ENCODE results near the gene LUC7L2. TPM values are rescaled to one million over a fixed set of nuclear protein-coding genes. Genes with fewer than 3 reads are reported as not detected.

Gene LUC7L2
- total and polyA plus RNA-seq, 2 of the 8 experiments (the other 6 are each of a cell fraction or from before 2014, with no cell fraction given): 22.9 to 67.8 TPM

DNA sequence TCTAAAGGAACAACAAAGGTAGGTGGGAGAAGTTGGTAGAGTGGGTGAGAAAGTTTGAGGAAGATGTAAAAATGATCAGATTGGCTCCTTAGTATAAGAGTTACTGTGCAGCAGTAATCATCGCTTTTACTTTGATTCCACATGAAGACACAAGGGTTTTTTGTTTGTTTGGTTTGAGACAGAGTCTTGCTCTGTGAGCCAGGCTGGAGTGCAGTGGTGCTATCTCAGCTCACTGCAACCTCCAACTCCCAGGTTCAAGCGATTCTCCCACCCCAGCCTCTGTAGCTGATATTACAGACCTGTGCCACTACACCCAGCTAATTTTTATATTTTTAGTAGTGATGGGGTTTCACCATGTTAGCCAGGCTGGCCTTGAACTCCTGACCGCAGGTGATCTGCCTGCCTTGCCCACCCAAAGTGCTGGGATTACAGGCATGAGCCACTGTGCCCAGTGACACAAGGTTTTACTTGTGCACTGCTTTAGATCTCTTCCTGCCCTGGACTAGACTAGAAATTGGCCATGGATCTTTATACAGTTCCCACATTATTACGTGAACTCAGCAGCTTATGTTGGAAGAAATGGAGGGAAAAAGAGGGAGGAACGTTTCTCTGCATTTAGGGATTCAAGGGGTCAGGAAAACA is 10.7 kb downstream of the LUC7L2 start:
- Histone ChIP-seq H3K79me1 (ENCODE audit: low read depth, low read length) (0 out of 2 replicates have a peak, but pooled peaks cover 2% of the 10 kb centered on the region), H3K36me3 (ENCODE audit: control insufficient read depth in 2 of 4, insufficient read depth in 4 of 4, low read length in 3 of 4) (peaks cover 0 to 12% (median 2%) of the 10 kb centered on the region in 4 experiments; a peak in 3 of 8 replicates), H3K4me1 (replicated peaks in 1 of 4; ENCODE audit: control insufficient read depth in 3 of 4, insufficient read depth in 4 of 4, low read length in 3 of 4) (peaks cover 0 to 9% (median 2%) of the 10 kb centered on the region in 4 experiments; a peak in 3 of 7 replicates), H3K4ac (replicated peaks; ENCODE audit: insufficient read length, low read depth, low read length) (no peak overlapping the region), H2BK120ac (replicated peaks; ENCODE audit: low read depth, low read length) (no peak overlapping the region), H3K9me3 (ENCODE audit: insufficient read depth in 2 of 2, low read depth in 1 of 2, low read length in 1 of 2) (no peaks in the 10 kb centered on the region), H4K91ac (replicated peaks; ENCODE audit: insufficient read length, low read length) (no peak overlapping the region), H2AK5ac (ENCODE audit: low read depth, low read length) (peak overlapping the region; percentile 67; the same call in 1 of the 2 replicates), H3K9ac (replicated peaks in 1 of 4; ENCODE audit: extremely low read depth in 1 of 4, low read depth in 3 of 4, low read length in 3 of 4) (no peak overlapping the region), H4K20me1 (replicated peaks in 1 of 2; ENCODE audit: control insufficient read depth in 1 of 2, insufficient read depth in 2 of 2, low read length in 2 of 2) (peaks cover 7 to 11% of the 10 kb centered on the region in 2 experiments), H4K5ac (ENCODE audit: insufficient read length, low read depth, low read length) (no peak overlapping the region), H3K56ac (replicated peaks; ENCODE audit: insufficient read length, low read depth, low read length) (peak overlapping the region; percentile 39), H4K8ac (ENCODE audit: extremely low read depth, insufficient read depth, low read length) (no peak overlapping the region), H2BK12ac (ENCODE audit: low read depth, low read length) (no peak overlapping the region), H3K4me3 (ENCODE audit: extremely low read depth in 1 of 4, insufficient read depth in 2 of 4, low read depth in 3 of 4, low read length in 4 of 4) (no peak overlapping the region), H3K27me3 (replicated peaks in 1 of 4; ENCODE audit: control insufficient read depth in 3 of 4, extremely low read depth in 1 of 4, insufficient read depth in 3 of 4, low read length in 3 of 4) (no peaks in the 10 kb centered on the region), H3K23me2 (ENCODE audit: low read depth, low read length) (no peaks in the 10 kb centered on the region), H3K23ac (ENCODE audit: insufficient read length) (no peak overlapping the region), H3K27ac (ENCODE audit: low read depth, low read length) (peak overlapping the region; percentile 0; the same call in 1 of the 2 replicates), H2AFZ (ENCODE audit: low read length) (no peak overlapping the region), H2BK5ac (ENCODE audit: low read depth, low read length) (no peak overlapping the region), H3K79me2 (ENCODE audit: control insufficient read depth in 1 of 2, insufficient read depth in 2 of 2, low read length in 2 of 2) (peaks cover 6 to 100% of the 10 kb centered on the region in 2 experiments), H3K4me2 (ENCODE audit: insufficient read depth in 1 of 2, low read depth in 2 of 2, low read length in 2 of 2) (0 out of 4 replicates have a peak overlapping the region, but pooled peaks of 1 of the 2 experiments have one; percentile 43), H2BK15ac (ENCODE audit: low read length) (no peak overlapping the region), H2BK20ac (ENCODE audit: low read length) (no peak overlapping the region), H3K14ac (ENCODE audit: insufficient read length) (no peak overlapping the region), H3K18ac (ENCODE audit: extremely low read depth, low read length) (no peak overlapping the region)
- WGBS, 2 experiments (ENCODE audit: extremely low coverage in 1 of 2, insufficient coverage in 1 of 2, insufficient read length in 1 of 2, insufficient replicate concordance in 2 of 2, low coverage in 1 of 2, low lambda C conversion rate in 2 of 2, missing lambda C conversion rate in 1 of 2): 80% methylated on average over 5 of the region's 5 CpGs; no CpG with 5 or more reads in 1 of the 2 experiments
- CTCF ChIA-PET (ENCODE audit: partially characterized antibody): interaction anchor here (0.6 to 1.3 kb wide), 6 partner anchors 8 to 885 kb away, joined by 3 to 6 read pairs (median 3); no protein-coding TSS in a partner anchor
- POLR2A ChIA-PET (ENCODE audit: partially characterized antibody): interaction anchor here (0.6 to 3.3 kb wide), 8 partner anchors 8 to 45 kb away, joined by 3 to 40 read pairs (median 3); partner anchors contain the start of gene LUC7L2
- FAIRE-seq: no peak
- no peak for DNase-seq (ENCODE audit: low read depth in 1 of 2, low spot score in 2 of 2)
- 0 out of 3 replicates have a peak, but pooled peaks of 1 of the 2 experiments have one; percentile 13 for TF ChIP-seq POLR2A (IDR thresholded peaks at IDR 0.05; ENCODE audit: control extremely low read depth in 1 of 2, low read depth in 2 of 2, low read length in 2 of 2)
- TF ChIP-seq RXRA (IDR thresholded peaks at IDR 0.05; ENCODE audit: insufficient read depth, low read depth, low read length): no peak

Data from H1 (cell line).